HUDEP-2 (cell line): ENCODE data around the gene TMEM50A.
"Not testable (repeated sequence)": the region's sequence is repeated elsewhere in the genome, so short reads cannot be mapped to it uniquely, and the experiment has no call there.

Source experiments
- DNase-seq, 76 experiments: peaks; one replicate each; lab custom pipeline; 2025; ENCODE audit not compliant: unreplicated experiment in 76 of 76; lab: John Stamatoyannopoulos, UW

TMEM50A gene

DNA sequence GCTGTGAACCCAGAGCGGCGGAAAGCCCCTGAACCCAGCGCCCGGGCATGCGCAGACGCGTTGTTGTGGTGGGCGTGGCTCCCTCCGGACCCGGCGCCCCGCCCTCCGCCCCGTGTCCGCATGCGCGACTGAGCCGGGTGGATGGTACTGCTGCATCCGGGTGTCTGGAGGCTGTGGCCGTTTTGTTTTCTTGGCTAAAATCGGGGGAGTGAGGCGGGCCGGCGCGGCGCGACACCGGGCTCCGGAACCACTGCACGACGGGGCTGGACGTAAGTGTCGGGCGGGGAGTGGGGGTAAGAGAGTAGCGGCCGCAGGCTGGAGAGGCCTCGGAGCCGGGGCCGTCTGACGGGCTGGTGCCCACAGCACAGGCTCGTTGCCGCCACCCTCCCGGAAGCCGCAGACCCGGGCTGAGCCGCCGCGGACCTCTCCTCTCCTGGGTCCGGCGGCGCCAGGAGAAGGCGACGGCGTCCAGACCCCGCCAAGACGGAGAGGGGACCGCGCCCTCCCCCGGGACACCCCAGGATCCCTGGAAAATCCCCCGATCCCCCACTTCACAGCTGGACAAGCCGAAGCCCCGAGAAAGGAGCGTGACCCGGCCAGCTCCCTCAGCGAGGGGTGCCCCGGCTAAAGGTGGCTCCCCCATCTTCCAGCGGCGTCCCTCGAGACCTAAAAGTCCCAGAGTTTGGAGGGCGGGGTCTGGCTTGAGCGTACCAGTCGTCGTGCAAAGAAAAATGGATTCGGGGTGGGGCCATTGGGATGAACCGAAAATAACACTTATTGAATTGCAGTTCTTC lies at the start of gene TMEM50A:
TSS of gene TMEM50A (plus strand) at position 147 of the 794 bp plus-strand sequence. CDS start 2,153 bp downstream, outside the sequence.
- DNase-seq, result peak in 73 of 76 experiments; percentile 11 to 86 (median 74)

DNA sequence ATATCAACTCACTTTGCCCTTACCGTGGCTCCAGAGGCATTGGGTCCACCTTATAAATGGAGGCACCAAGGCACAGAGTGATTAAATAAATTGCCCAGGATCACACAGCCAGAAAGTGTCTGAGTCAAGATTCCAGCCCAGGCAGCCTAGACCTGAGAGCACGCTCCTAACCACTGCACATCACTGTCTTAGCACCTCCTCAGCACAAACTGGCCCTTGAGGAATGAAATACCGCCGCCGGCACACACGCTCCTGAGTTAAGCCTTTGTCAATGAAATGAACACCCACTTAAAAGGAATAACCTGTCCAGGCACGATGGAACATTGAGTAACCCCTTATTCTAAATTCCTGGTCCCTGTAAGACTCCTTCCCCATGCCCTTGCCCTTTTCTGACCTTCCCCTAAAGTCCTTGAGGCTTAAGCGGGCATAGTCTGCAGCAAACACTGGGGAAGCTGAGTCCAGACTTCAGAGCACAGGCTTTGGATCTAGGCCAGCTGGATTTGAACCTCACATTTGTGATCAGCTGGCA lies 49.5 kb upstream of the TMEM50A start:
- DNase-seq, result not testable (repeated sequence)

DNA sequence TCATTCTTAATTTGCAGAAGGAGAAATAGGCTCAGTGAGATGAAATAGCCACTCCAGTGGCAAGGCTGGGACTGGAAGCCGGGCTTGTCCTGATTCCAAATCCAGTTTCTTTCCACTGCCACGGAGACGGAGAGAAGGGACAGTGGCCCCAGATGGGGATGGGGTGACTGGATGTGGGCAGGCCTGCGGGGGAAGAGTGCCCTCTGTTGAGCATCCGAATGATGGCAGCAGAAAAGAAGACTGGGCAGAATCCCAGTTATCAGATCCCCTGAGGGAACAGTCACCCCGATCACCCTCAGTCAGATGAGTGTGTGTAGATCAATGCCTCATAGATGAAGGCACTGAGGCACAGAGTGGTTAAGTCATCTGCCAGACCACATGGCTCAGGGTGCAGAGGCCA lies 48.1 kb upstream of the TMEM50A start:
- DNase-seq, result peak in 13 of 76 experiments; percentile 2 to 36 (median 20)

- not testable (repeated sequence) for DNase-seq
Measured at GRCh38 chr1:25293426-25293825, 44.7 kb upstream of the TMEM50A start.

DNA sequence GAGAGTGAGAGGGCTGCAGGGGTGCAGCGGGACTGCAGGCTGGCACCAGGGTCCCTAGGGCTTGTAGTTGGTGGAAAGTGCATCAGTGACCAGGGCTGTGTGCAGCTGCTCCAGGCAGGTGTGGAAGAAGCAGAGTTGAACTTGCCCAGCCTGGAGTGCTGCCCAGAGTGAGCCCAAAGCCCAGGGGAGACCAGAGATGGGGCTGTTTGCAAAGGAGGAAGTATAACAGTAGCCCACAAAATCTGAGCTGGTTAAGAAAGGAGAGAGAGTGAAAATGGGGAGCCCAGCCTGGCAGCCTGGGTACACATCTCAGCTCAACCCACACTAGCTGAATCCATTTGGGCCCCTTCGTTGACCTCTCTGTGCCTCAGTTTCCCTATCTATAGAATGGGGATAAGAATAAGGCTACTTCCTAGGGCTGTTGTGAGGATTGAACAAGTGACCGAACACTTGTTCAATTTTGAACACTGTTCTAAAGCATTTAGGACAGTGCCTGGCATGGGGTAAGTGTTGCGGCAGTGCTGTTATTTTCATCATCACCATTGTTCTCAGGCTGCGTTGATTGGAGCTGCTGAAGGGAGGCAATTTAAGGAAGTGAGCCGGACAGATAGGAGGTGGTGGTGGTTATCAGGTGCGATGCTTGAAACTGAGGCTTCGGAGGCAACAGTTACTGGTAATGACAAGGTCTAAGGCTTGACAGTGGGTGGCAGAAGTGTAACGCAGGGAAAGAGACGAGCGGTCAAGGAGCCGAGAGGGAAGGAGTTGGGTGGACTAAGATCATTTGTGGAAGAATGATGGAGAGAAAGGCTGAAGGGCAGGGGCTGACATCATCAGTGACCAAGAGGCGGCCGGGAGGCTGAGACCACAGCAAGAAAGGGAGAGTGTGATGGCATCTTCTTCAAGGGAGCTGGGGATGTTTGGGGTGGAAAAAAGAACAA lies 43.0 kb upstream of the TMEM50A start:
- DNase-seq, result not testable (repeated sequence)

DNA sequence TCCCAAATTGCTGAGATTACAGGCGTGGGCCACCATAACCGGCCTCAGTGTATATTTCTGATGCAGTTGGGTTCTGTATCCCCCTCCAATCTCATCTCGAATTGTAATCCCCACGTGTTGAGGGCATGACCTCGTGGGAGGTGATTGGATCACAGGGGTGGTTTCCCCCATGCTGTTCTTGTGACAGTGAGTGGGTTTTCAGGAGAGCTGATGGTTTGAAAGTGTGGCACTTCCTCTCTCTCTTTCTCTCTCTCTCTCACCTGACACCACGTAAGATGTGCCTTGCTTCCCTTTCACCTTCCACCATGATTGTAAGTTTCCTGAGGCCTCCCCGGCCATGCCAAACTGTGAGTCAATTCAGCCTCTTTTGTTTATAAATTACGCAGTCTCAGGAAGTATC lies 41.6 kb upstream of the TMEM50A start:
- DNase-seq, result not testable (repeated sequence)

DNA sequence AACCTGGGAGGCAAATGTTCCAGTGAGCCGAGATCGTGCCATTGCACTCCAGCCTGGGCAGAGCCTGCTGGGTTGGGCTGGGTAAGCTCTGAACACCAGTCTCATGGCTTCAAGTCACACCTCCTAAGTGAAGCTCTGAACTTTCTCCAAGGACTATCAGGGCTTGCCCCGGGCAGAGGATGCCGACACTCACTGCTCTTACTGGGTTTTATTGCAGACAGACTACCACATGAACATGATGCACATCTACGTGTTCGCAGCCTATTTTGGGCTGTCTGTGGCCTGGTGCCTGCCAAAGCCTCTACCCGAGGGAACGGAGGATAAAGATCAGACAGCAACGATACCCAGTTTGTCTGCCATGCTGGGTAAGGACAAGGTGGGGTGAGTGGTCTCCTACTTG lies 37.4 kb upstream of the TMEM50A start:
- not testable (repeated sequence) for DNase-seq

DNA sequence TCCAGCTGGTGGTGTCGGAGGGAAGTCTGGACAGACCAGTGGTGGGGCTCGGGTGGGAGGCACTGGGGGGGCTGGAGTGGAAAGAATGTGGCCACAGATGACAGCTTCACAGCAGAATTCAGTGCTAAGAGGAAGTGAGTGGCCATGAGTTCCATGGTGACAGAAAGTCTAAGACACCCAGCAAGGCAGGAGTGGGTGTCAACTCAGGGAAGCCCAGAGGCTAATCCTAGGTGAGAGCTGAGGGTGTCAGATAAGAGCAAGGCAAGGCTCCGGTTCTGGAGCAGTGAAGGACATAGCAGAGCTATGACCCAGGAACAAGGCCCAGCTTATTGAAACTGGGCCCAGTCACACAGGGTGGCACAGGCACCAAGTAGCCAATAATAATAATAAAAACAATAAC lies 35.8 kb upstream of the TMEM50A start:
- peak in 41 of 76 experiments; percentile 3 to 82 (median 51) for DNase-seq

DNA sequence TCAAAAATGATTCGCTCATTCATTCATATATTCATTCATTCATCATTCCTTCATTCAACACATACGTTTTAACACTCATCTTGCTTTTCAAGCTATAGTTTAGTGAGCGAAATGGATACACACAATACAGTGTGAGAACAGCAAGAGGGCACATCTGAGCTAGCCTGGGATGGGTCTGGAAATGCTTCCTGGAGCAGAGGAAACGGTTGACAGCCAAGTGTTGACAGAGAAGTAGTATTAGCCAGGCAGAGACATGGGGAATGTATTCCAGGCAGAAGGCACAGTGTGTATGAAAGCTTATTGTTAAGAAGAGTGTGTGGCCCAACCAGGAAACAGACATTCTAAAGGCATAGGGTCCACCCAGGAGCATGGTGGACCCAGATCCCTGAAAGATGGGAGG lies 33.2 kb upstream of the TMEM50A start:
- DNase-seq, result not testable (repeated sequence)

DNA sequence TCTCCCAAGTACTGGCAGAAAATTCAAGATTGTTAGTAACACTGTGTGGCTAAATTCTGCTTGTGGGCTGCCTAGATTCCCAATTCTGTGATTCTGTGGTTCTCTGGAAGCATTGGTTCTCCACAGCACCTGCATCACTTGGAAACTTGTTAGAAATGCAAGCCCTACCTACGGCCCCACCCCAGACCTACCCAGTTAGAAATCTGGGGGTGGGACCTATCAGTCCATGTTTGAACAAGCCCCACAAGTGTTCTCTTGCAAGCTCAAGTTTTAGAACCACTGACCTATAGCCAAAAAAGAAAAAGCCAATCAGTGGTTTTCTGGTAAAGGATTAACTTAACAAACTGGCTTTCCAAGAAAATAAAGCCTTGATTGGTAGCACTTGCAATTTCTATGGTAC lies 30.0 kb upstream of the TMEM50A start:
- DNase-seq, result not testable (repeated sequence)

- not testable (repeated sequence) for DNase-seq
Measured at GRCh38 chr1:25309085-25309484, 29.0 kb upstream of the TMEM50A start.

GRCh38 chr1:25309486-25309885 lies 28.6 kb upstream of the TMEM50A start:
- DNase-seq, result not testable (repeated sequence)

- DNase-seq, result peak in 1 of 76 experiments; percentile 14
Measured at GRCh38 chr1:25312806-25313470, 25.2 kb upstream of the TMEM50A start.

DNA sequence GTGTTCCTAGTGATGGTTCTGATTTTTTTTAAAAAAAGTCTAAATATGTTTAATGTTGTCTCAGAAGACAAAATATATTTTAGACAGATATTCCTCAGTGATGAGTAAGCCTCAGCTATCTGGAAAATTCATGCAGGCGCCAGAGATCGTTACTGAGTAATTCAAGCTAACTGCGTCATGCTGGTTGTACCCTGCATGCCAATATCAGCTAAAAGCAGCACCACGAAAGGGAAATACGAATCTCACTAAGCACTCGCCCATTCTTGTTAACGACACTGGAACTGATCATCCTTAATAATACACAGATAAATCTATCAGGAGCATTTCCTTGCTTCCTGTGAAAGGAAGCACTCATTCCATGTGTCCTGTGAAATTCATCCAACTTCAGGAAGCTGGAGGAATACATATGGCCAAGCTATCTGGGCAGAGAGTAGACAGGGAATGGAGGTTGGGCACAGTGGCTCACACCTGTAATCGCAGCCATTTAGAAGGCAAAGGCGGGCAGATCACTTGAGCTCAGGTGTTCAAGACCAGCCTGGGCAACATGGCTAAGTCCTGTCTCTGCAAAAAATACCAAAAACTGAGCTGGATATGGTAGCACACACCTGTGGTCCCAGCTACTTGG lies 17.7 kb upstream of the TMEM50A start:
- peak in 29 of 76 experiments; percentile 12 to 67 (median 33) for DNase-seq

DNA sequence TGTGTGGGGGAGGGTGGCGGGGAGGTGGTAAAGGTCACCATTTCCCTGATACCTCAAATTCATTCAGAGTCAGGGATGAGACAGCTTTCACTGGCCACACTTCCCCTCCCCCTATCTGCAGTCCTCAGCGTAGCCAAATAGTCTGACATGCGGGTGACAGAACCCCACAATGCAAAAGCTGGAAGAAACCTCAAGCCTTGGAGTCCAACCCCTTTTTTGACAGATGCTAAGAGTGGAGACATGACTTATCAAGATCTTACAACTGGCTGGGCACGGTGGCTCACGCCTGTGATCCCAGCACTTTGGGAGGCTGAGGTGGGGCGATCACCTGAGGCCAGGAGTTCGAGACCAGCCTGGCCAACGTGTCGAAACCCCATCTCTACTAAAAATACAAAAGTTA lies 16.0 kb upstream of the TMEM50A start:
- DNase-seq, result peak in 3 of 76 experiments; percentile 2 to 16 (median 11)

DNA sequence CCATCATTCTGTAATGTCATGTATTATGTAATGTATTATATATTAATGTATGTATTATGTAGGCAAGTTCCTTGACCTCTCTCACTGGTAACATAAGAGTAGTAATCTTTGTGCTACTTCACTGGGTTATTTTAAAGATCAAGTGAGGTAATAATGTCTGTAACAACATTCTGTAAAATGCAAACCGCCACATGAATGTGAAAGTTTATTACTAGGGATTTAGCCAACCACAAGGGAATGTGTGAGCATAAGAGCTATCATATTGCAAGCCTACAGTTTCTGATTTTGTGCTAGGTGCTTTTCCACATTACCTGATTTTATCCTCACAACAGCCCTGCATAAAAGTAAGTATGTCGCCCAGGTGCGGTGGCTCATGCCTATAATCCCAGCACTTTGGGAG lies 13.7 kb upstream of the TMEM50A start:
- not testable (repeated sequence) for DNase-seq

- DNase-seq, result not testable (repeated sequence)
Measured at GRCh38 chr1:25327864-25328790, 10.0 kb upstream of the TMEM50A start.

DNA sequence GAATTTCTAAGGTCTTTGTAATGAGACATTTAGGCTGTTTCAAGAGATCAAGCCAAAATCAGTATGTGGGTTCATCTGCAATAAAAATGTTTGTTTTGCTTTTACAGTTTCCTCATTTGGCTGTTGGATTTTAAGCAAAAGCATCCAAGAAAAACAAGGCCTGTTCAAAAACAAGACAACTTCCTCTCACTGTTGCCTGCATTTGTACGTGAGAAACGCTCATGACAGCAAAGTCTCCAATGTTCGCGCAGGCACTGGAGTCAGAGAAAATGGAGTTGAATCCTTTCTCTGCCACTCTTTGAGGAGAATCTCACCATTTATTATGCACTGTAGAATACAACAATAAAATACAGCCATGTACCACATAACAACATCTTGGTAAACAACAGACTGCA lies 9.3 kb upstream of the TMEM50A start:
- not testable (repeated sequence) for DNase-seq

- DNase-seq, result not testable (repeated sequence)
Measured at GRCh38 chr1:25329336-25329735, 8.8 kb upstream of the TMEM50A start.
